Inflammatory macrophage treated with lipopolysaccharide for 4 hours (primary cell): Measurements from ENCODE around the gene CCDC106.

Experiments used
- DNase-seq: peaks from one replicate; pipeline ENCODE4 v3.0.0-alpha.2; 2020

The CCDC106 gene

GRCh38 chr19:55687281-55688201 is 39.5 kb downstream of the CCDC106 start:
- DNase-seq: no peak

- DNase-seq: no peak
Measured at GRCh38 chr19:55688422-55689218, 40.6 kb downstream of the CCDC106 start.

- DNase-seq: no peak
Measured at GRCh38 chr19:55689411-55690108, 41.5 kb downstream of the CCDC106 start.

- DNase-seq: no peak
Measured at GRCh38 chr19:55690109-55690768, 42.2 kb downstream of the CCDC106 start.

- no peak for DNase-seq
Measured at GRCh38 chr19:55690769-55691545, 42.9 kb downstream of the CCDC106 start.

GRCh38 chr19:55691561-55692481 is 43.8 kb downstream of the CCDC106 start:
- DNase-seq: no peak

GRCh38 chr19:55692681-55693081 is 44.7 kb downstream of the CCDC106 start:
- DNase-seq: no peak

- DNase-seq: no peak
Measured at GRCh38 chr19:55693336-55693974, 45.4 kb downstream of the CCDC106 start.

- DNase-seq: no peak
Measured at GRCh38 chr19:55694241-55694655, 46.2 kb downstream of the CCDC106 start.

GRCh38 chr19:55694656-55695491 is 46.9 kb downstream of the CCDC106 start:
- no peak for DNase-seq

GRCh38 chr19:55695511-55696290 is 47.7 kb downstream of the CCDC106 start:
- no peak for DNase-seq

- DNase-seq: no peak
Measured at GRCh38 chr19:55696301-55697068, 48.5 kb downstream of the CCDC106 start.

GRCh38 chr19:55697069-55697440 is 49.0 kb downstream of the CCDC106 start:
- DNase-seq: no peak

GRCh38 chr19:55697698-55698097 is 49.7 kb downstream of the CCDC106 start:
- no peak for DNase-seq

- no peak for DNase-seq
Measured at GRCh38 chr19:55698256-55698655, 50.2 kb downstream of the CCDC106 start.

- DNase-seq: no peak
Measured at GRCh38 chr19:55699221-55699620, 51.2 kb downstream of the CCDC106 start.

GRCh38 chr19:55700813-55701212 is 52.8 kb downstream of the CCDC106 start:
- DNase-seq: no peak
